HepG2 (cell line): ENCODE results near the gene AANAT. TPM values are rescaled to one million over a fixed set of nuclear protein-coding genes. Genes with fewer than 3 reads are reported as not detected.
A peak's percentile ranks its signal among the peaks of the same experiment; 100 is the strongest.

ENCODE experiments used
- AGO1 ChIP-seq: fragments of 200-400 bp; formaldehyde crosslinking; IDR thresholded peaks from 2 replicates; pipeline ENCODE4 v1.6.1; 2017; ENCODE audit warnings: mild to moderate bottlenecking, low read depth, low read length, moderate library complexity; ENCODE audit not compliant: poor library complexity, severe bottlenecking
- ARNT2 ChIP-seq: sonication (generic); formaldehyde crosslinking; IDR thresholded peaks from 2 replicates; pipeline ENCODE4 v1.8.0; 2022; ENCODE audit warnings: mild to moderate bottlenecking, low read depth, missing genetic modification reagents, moderate library complexity
- GMEB2 ChIP-seq: IDR thresholded peaks from 2 replicates; pipeline ENCODE4 v1.6.1; 2016; ENCODE audit warnings: missing biosample characterization, missing genetic modification reagents, low read depth
- GTF3A ChIP-seq: sonication (generic); formaldehyde crosslinking; conservative IDR thresholded peaks from 2 replicates; pipeline ENCODE4 v1.4.0; 2020; ENCODE audit warnings: mild to moderate bottlenecking, missing genetic modification reagents
- HMGXB4 ChIP-seq, 2 experiments: sonication (generic) in 1 of 2; formaldehyde crosslinking in 1 of 2; IDR thresholded peaks; 2 replicates each; pipeline versions ENCODE4 v1.4.0 to v1.6.1; 2018 to 2020; ENCODE audit warnings: missing genetic modification reagents in 2 of 2, borderline replicate concordance in 1 of 2, low read depth in 1 of 2, mild to moderate bottlenecking in 1 of 2, missing biosample characterization in 1 of 2
- ISL2 ChIP-seq: sonication (generic); formaldehyde crosslinking; IDR thresholded peaks from 2 replicates; pipeline ENCODE4 v1.5.0; 2020; ENCODE audit warnings: missing genetic modification reagents
- KDM1A ChIP-seq: IDR thresholded peaks from 2 replicates; pipeline ENCODE4 v1.6.1; 2016; ENCODE audit warnings: missing compliant biosample characterization
- MXD3 ChIP-seq: IDR thresholded peaks from 2 replicates; pipeline ENCODE4 v1.6.1; 2016; ENCODE audit warnings: mild to moderate bottlenecking, missing biosample characterization, missing genetic modification reagents
- MYPOP ChIP-seq: sonication (generic); formaldehyde crosslinking; IDR thresholded peaks from 2 replicates; pipeline ENCODE4 v1.8.1; 2023; ENCODE audit warnings: mild to moderate bottlenecking, moderate library complexity, missing genetic modification reagents
- PAXIP1 ChIP-seq: sonication (generic); formaldehyde crosslinking; conservative IDR thresholded peaks from 2 replicates; pipeline ENCODE4 v1.4.0; 2020; ENCODE audit warnings: mild to moderate bottlenecking, missing genetic modification reagents, moderate library complexity
- PRMT3 ChIP-seq: sonication (generic); formaldehyde crosslinking; IDR thresholded peaks from 2 replicates; pipeline ENCODE4 v1.8.1; 2022; ENCODE audit warnings: low read depth, mild to moderate bottlenecking, moderate library complexity, missing genetic modification reagents, borderline replicate concordance
- SIN3A ChIP-seq: IDR thresholded peaks from 2 replicates; pipeline ENCODE4 v1.6.1; 2011; ENCODE audit warnings: low read depth, mild to moderate bottlenecking, control low read depth, low read length, borderline replicate concordance
- SP1 ChIP-seq, 2 experiments: fragments of 450-650 bp in 1 of 2; sonication (generic) in 1 of 2; formaldehyde crosslinking in 1 of 2; IDR thresholded peaks; 2 replicates each; pipeline versions ENCODE4 v1.4.0 to v1.6.1; 2016 to 2020; ENCODE audit warnings: missing genetic modification reagents in 1 of 2
- ZGPAT ChIP-seq: IDR thresholded peaks from 2 replicates; pipeline ENCODE4 v1.6.1; 2016; ENCODE audit warnings: mild to moderate bottlenecking
- ZNF563 ChIP-seq: sonication (generic); formaldehyde crosslinking; IDR thresholded peaks from 2 replicates; pipeline ENCODE4 v1.8.0; 2022; ENCODE audit warnings: mild to moderate bottlenecking, moderate library complexity, missing genetic modification reagents
- ZNF703 ChIP-seq: sonication (generic); formaldehyde crosslinking; IDR thresholded peaks from 2 replicates; pipeline ENCODE4 v1.5.1; 2020; ENCODE audit warnings: missing genetic modification reagents, mild to moderate bottlenecking, moderate library complexity, borderline replicate concordance
- polyA plus RNA-seq, 8 experiments: library from polyadenylated mRNA; depleted of rRNA in 3 of 8; stranded (reverse) in 7 of 8; unstranded in 1 of 8; fragments of >200 nt; fragmentation: Illumina TruSeq in 4 of 8; extraction: Trizol in 4 of 8; gene quantifications; 2 replicates each; pipeline versions ENCODE4 v1.2.1 to v1.2.3, GENCODE V29; 2011 to 2016; ENCODE audit warnings: low read depth in 4 of 8, missing spikeins in 1 of 8, mixed read lengths in 1 of 8; ENCODE audit not compliant: insufficient read depth in 1 of 8
- total RNA-seq, 5 experiments: library from RNA; depleted of rRNA; stranded (reverse); fragments of >200 nt; fragmentation: Illumina TruSeq; extraction: Trizol; gene quantifications; 2 replicates each; pipeline ENCODE4 v1.2.3, GENCODE V29; 2016; ENCODE audit warnings: low read depth in 1 of 5

Gene AANAT
- total and polyA plus RNA-seq, 2 of the 13 experiments (the other 11 are each of a cell fraction or from before 2014, with no cell fraction given), result 0.07 TPM; not detected in 1

- TF ChIP-seq GMEB2 (CRISPR knock-in tag) (peak; percentile 87), SP1 (IDR thresholded peaks at IDR 0.05) (no peak), SP1 (CRISPR knock-in tag; IDR thresholded peaks at IDR 0.05) (peak; percentile 85), ZGPAT (CRISPR knock-in tag) (0 out of 2 replicates have a peak, but pooled peaks have one; percentile 7), KDM1A (CRISPR knock-in tag) (peak; percentile 99), MYPOP (CRISPR knock-in tag) (peak; percentile 88; the same call in 1 of the 2 replicates), ARNT2 (peak; percentile 73; the same call in 1 of the 2 replicates), PRMT3 (0 out of 2 replicates have a peak, but pooled peaks have one; percentile 41), SIN3A (peak; percentile 32; the same call in 1 of the 2 replicates), ZNF703 (CRISPR knock-in tag) (0 out of 2 replicates have a peak, but pooled peaks have one; percentile 44), AGO1 (peak; percentile 28), MXD3 (CRISPR knock-in tag) (peak; percentile 22; the same call in 1 of the 2 replicates), ISL2 (CRISPR knock-in tag) (0 out of 2 replicates have a peak, but pooled peaks have one; percentile 35), GTF3A (no peak), HMGXB4 (CRISPR knock-in tag; IDR thresholded peaks at IDR 0.05; ENCODE audit: borderline replicate concordance in 1 of 2, low read depth in 1 of 2) (peak; percentile 57 to 67; a peak in 3 of 4 replicates), ZNF563 (peak; percentile 96), PAXIP1 (no peak; the same call in 1 of the 2 replicates)
These were observed 14.6 kb upstream of the AANAT start, which contains the start of gene UBE2O (continued) for GRCh38 chr17:76452660-76453430.
